ENCODE data around the gene PLPP4. TPM values are rescaled to one million over a fixed set of nuclear protein-coding genes. Genes with fewer than 3 reads are reported as not detected.

Gene PLPP4
- total and polyA plus RNA-seq, 10 of the 15 experiments (the other 5 are each of a cell fraction or from before 2014, with no cell fraction given), result 0.08 to 3.1 (median 0.26) TPM; not detected in 3

DNA sequence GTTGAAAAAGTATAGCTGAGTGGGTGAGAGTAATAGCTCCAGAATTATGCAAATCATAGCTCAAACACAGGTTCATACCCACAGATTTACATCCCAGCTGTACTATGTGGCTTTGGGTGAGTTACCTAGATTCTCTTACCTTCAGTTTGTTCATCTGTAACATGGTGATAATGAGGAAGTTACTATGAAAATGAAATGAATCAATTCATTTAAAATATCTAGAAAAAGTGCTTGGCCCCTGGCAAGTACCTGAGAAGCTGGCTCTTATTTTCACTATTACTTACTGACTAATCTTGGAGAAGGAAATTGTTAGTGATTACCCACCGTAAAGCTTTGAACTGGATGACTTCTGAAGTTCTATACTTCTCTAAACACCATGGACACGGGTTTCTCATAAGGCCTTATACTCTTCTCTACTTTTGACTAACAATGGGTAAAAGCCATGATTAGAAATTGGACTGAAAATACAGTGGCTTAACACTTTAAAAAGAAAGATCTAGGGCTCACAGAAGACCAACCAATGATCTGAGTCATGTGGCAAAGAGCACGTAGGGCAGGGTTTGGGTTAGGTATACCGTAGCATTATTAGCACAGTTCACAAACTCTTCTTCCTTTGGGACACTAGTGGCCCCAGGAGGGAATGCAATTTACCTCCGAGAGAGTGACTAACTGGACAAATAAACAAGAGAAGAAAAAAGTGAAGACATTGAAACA, 149.2 kb downstream of the PLPP4 start (continued):
- no peak for TF ChIP-seq RB1 (IDR thresholded peaks at IDR 0.05; ENCODE audit: borderline replicate concordance)
- no peak for TF ChIP-seq POLR2A (IDR thresholded peaks at IDR 0.05; ENCODE audit: low read depth, low read length)
- TF ChIP-seq ZNF274 (IDR thresholded peaks at IDR 0.05; ENCODE audit: insufficient read depth, insufficient read length), result no peak
- TF ChIP-seq, protein P1, sequence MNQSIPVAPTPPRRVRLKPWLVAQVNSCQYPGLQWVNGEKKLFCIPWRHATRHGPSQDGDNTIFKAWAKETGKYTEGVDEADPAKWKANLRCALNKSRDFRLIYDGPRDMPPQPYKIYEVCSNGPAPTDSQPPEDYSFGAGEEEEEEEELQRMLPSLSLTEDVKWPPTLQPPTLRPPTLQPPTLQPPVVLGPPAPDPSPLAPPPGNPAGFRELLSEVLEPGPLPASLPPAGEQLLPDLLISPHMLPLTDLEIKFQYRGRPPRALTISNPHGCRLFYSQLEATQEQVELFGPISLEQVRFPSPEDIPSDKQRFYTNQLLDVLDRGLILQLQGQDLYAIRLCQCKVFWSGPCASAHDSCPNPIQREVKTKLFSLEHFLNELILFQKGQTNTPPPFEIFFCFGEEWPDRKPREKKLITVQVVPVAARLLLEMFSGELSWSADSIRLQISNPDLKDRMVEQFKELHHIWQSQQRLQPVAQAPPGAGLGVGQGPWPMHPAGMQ (IDR thresholded peaks at IDR 0.05; ENCODE audit: borderline replicate concordance), result no peak
- TF ChIP-seq MTA3 (IDR thresholded peaks at IDR 0.05; ENCODE audit: borderline replicate concordance, low read length), result peak; percentile 29; the same call in 1 of the 2 replicates
- TF ChIP-seq RUNX3 (IDR thresholded peaks at IDR 0.05; ENCODE audit: low read length), result peak; percentile 64
- no peak for TF ChIP-seq MYC (IDR thresholded peaks at IDR 0.05; ENCODE audit: insufficient read depth, insufficient read length, insufficient replicate concordance, low read length, severe bottlenecking)
- no peak for TF ChIP-seq SIX5 (IDR thresholded peaks at IDR 0.05; ENCODE audit: low read depth, low read length, severe bottlenecking)
- TF ChIP-seq, protein P2, sequence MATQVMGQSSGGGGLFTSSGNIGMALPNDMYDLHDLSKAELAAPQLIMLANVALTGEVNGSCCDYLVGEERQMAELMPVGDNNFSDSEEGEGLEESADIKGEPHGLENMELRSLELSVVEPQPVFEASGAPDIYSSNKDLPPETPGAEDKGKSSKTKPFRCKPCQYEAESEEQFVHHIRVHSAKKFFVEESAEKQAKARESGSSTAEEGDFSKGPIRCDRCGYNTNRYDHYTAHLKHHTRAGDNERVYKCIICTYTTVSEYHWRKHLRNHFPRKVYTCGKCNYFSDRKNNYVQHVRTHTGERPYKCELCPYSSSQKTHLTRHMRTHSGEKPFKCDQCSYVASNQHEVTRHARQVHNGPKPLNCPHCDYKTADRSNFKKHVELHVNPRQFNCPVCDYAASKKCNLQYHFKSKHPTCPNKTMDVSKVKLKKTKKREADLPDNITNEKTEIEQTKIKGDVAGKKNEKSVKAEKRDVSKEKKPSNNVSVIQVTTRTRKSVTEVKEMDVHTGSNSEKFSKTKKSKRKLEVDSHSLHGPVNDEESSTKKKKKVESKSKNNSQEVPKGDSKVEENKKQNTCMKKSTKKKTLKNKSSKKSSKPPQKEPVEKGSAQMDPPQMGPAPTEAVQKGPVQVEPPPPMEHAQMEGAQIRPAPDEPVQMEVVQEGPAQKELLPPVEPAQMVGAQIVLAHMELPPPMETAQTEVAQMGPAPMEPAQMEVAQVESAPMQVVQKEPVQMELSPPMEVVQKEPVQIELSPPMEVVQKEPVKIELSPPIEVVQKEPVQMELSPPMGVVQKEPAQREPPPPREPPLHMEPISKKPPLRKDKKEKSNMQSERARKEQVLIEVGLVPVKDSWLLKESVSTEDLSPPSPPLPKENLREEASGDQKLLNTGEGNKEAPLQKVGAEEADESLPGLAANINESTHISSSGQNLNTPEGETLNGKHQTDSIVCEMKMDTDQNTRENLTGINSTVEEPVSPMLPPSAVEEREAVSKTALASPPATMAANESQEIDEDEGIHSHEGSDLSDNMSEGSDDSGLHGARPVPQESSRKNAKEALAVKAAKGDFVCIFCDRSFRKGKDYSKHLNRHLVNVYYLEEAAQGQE (IDR thresholded peaks at IDR 0.05; ENCODE audit: low read depth, low read length), result no peak
- no peak for TF ChIP-seq FOXK2 (IDR thresholded peaks at IDR 0.05)
- TF ChIP-seq SREBF2 (IDR thresholded peaks at IDR 0.05; ENCODE audit: low read length), result no peak
- TF ChIP-seq, protein P3, sequence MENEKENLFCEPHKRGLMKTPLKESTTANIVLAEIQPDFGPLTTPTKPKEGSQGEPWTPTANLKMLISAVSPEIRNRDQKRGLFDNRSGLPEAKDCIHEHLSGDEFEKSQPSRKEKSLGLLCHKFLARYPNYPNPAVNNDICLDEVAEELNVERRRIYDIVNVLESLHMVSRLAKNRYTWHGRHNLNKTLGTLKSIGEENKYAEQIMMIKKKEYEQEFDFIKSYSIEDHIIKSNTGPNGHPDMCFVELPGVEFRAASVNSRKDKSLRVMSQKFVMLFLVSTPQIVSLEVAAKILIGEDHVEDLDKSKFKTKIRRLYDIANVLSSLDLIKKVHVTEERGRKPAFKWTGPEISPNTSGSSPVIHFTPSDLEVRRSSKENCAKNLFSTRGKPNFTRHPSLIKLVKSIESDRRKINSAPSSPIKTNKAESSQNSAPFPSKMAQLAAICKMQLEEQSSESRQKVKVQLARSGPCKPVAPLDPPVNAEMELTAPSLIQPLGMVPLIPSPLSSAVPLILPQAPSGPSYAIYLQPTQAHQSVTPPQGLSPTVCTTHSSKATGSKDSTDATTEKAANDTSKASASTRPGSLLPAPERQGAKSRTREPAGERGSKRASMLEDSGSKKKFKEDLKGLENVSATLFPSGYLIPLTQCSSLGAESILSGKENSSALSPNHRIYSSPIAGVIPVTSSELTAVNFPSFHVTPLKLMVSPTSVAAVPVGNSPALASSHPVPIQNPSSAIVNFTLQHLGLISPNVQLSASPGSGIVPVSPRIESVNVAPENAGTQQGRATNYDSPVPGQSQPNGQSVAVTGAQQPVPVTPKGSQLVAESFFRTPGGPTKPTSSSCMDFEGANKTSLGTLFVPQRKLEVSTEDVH (IDR thresholded peaks at IDR 0.05; ENCODE audit: low read depth, partially characterized antibody), result no peak
- peak; percentile 86; the same call in 1 of the 2 replicates for TF ChIP-seq PAX5 (IDR thresholded peaks at IDR 0.05; ENCODE audit: borderline replicate concordance, low read depth, low read length)
- TF ChIP-seq KDM1A (IDR thresholded peaks at IDR 0.05; ENCODE audit: borderline replicate concordance), result no peak
- TF ChIP-seq, protein P4, sequence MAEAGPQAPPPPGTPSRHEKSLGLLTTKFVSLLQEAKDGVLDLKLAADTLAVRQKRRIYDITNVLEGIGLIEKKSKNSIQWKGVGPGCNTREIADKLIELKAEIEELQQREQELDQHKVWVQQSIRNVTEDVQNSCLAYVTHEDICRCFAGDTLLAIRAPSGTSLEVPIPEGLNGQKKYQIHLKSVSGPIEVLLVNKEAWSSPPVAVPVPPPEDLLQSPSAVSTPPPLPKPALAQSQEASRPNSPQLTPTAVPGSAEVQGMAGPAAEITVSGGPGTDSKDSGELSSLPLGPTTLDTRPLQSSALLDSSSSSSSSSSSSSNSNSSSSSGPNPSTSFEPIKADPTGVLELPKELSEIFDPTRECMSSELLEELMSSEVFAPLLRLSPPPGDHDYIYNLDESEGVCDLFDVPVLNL (IDR thresholded peaks at IDR 0.05; ENCODE audit: low read depth, low read length), result no peak
- TF ChIP-seq RBBP5 (conservative IDR thresholded peaks at IDR 0.05), result no peak
- no peak for TF ChIP-seq PML (IDR thresholded peaks at IDR 0.05; ENCODE audit: low read length)
- no peak for TF ChIP-seq GATAD2B (conservative IDR thresholded peaks at IDR 0.05; ENCODE audit: low read depth)
- peak; percentile 35; the same call in 1 of the 2 replicates for TF ChIP-seq ATF7 (IDR thresholded peaks at IDR 0.05; ENCODE audit: low read depth)

Data from GM12878 (cell line).